Mucosa of gallbladder (tissue), 1 donor: Measurements from ENCODE around the gene HRH1. TPM values are rescaled to one million over a fixed set of nuclear protein-coding genes. Genes with fewer than 3 reads are reported as not detected.
A peak's percentile ranks its signal among the peaks of the same experiment; 100 is the strongest.
"Not testable (repeated sequence)": the region's sequence is repeated elsewhere in the genome, so short reads cannot be mapped to it uniquely, and the experiment has no call there.

ENCODE experiments used
- DNase-seq: peaks from one replicate; pipeline ENCODE4 v3.0.0-alpha.2; 2020; ENCODE audit warnings: low spot score
- total RNA-seq: library from RNA; stranded (reverse); gene quantifications from one replicate; pipeline ENCODE4 v1.2.1, GENCODE V29; 2021
- donor health status: DM: no; HTN: no; CAD: no.

The HRH1 gene
- total RNA-seq, 1 donor from 2014 or later, result 5.6 TPM

DNA sequence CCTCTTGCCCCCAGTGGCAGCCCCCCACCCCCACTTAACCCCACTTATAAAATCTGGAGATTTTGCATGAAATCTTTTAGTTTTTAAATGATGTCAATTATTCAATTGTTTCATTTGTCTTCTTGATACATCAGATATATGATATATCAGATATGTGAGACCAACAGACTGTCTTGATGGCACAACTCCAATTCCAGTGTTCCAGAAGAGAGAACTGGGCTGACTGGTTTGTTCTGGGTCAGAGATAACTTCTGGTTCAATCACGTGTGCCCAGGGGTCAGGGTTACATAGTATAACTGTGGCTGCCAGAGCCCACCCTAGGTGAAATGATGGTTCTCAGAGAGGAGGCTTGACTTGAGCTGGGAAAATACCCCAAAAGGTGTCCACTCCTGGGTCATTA lies 85.5 kb downstream of the HRH1 start:
- DNase-seq, result no peak

DNA sequence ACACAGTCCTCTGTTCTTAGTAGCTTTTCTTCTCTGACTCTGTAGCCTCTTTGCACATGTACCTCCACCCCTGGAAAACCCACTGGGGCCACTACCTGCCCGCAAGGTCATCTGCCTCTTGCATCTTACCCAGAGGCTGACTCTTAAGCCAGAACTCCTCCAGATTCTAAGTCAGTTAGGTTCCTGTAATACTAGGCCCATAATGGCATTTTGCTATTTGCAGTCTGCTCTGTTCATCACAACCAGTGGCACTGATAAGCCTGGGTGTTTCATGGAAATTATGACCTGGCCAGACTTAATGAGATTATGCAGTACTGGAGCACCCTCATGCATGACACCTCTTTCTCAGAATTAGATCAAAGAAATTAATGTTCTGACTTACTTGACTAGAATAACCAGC lies 86.2 kb downstream of the HRH1 start:
- DNase-seq, result no peak

- no peak for DNase-seq
These were observed 89.9 kb downstream of the HRH1 start for GRCh38 chr3:11244121-11244677.

DNA sequence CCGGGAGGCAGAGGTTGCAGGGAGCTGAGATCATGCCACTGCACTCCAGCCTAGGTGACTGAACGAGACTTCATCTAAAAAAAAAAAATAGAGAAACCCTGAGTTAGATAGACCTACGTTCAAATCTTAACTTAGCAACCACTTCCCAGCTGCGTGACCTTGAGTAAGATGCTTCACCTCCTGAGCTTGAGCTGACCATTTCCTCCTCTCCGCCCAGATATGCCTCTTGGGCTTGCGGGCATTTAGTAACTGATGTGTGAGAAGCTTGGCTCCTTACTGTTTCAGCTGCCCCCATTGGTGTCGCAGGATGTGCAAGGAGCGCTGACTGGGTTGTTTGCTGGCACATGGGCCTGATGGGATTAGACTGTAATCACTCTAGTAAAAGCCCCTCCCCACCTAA lies 91.0 kb downstream of the HRH1 start:
- no peak for DNase-seq

DNA sequence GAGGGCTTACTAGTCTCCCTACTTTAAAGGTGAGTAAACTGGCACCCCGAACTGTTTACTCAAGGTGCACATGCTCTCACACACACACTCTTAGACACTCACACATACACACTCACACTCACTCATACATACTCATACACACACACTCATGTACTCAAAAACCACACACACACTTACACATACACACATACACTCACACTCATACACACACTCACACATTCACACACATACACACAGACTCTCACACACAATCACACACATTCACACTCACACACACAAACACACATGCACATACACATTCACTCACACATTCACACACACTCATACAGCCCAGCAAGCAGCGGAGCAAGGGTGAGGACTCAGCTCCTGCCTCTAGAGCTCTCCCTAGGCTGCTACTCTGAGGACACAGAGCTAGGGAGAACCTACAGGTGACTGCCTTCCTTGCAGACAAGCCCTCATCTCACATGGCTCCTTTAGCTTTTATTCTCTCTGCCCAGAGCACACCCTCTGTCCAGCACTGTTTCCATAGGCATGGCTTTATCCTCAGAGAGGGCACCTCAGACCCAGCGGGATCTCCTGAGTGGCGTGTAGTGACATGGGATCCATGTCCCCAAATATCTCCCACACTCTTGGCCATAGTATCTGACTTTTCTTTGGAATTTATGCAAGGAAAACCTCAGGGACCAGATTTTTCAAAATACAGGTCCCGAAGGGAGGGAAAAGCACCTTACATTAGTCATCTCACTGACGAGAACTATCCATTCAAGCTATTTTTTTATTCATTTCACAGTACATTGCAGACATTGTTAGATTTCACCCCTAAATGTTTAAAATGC lies 91.8 kb downstream of the HRH1 start:
- DNase-seq, result no peak

GRCh38 chr3:11246663-11246970 lies 92.3 kb downstream of the HRH1 start:
- DNase-seq, result no peak

GRCh38 chr3:11247362-11247761 lies 93.1 kb downstream of the HRH1 start:
- DNase-seq, result no peak

DNA sequence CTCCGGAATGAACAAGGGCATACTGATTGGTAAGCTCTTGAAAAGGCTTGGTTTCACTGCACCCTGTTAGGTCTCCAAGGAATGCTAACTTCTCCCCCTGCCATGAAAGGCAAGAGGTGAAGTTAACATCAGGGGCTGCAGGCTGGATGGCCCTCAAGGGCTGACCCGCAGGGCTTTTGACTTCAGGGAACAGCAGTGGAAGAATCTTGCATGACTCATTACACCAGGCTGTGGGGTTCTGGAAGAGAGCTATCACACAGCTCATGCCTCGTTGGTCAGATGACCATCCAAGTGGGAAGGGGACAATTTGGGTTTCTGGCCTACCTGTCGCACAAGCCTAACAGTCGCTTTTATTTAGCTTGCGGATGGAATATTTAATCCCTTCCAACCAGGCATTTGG lies 94.3 kb downstream of the HRH1 start:
- no peak for DNase-seq

DNA sequence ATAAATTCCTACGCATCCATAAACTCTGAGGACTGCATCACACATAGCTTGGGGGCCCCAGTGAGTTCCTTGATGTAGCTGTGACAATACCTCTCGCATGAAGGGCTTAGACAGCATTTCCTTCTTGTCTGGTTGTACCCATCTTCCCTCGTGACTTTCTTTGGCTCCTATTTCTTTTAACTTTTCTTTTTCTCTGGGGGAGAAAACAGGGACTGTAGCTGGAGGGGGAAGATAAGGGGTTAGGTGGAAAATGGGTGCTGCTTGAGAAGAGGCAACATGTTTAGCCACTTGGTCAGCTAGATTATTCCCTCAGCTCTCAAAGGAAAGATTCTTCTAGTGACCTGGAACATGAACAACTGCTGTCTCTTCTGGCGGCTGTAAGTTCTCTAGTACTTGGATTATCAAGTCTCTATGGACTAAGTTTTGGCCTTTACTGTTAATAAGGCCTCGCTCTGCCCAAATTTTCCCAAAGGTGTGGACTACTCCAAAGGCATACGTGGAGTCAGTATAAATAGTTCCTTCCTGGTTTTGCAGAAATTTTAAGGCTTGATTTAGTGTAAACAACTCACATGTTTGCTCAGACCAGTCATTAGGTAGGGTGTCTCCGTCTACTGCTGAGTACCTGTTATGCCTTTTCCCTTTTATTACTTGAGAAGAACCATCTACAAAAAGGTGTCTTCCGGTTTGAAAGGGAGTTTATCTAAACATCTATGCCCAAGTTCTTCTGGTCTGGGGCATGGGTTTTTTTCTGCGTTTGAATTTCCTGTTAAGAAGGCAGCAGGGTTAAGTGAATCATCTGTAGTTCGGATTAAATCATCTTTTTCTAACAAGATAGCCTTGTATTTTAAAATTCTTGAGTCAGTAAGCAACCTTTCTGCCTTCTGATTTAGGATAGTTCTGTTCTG lies 96.9 kb downstream of the HRH1 start:
- no peak for DNase-seq

DNA sequence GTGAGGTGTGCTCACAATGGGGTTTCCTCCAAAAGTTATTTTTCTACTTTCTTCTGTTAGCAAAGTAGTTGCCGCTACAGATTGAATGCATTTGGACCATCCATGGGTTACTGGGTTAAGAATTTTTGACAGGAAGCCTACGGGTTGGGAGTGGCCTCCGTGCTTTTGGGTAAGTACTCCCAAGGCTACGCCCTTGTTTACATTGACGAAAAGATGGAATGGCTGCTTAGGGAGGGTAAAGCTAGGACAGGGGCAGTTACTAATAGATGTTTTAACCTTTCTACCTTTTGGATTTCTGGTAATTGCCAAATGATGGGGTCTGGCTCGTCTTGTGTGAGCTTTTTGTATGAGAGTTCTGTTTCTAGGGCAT lies 97.5 kb downstream of the HRH1 start:
- no peak for DNase-seq

DNA sequence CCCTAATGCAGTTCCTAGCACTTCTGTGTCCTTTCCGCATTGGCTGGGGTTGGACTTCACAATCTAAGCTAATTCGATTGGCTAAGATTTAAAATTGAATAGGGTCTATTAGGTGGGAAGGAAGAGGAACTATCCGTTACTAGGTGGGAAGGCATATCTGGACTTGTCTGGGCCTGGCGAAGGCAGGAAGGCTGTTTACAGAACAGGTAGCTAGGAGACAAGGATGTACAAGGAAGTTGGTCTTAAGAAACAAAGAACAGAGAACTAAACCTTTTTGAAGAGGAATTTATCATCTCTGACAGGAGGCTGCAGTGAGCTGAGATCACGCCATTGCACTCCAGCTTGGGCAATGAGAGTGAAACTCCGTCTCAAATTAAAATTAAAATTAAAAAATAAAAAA lies 100.6 kb downstream of the HRH1 start:
- DNase-seq, result no peak

- not testable (repeated sequence) for DNase-seq
These were observed 101.2 kb downstream of the HRH1 start for GRCh38 chr3:11255537-11255936.

GRCh38 chr3:11258958-11259357 lies 104.7 kb downstream of the HRH1 start:
- no peak for DNase-seq

- DNase-seq, result no peak
These were observed 106.2 kb downstream of the HRH1 start for GRCh38 chr3:11260460-11260859.

- DNase-seq, result no peak
These were observed 114.7 kb downstream of the HRH1 start for GRCh38 chr3:11269007-11269406.

DNA sequence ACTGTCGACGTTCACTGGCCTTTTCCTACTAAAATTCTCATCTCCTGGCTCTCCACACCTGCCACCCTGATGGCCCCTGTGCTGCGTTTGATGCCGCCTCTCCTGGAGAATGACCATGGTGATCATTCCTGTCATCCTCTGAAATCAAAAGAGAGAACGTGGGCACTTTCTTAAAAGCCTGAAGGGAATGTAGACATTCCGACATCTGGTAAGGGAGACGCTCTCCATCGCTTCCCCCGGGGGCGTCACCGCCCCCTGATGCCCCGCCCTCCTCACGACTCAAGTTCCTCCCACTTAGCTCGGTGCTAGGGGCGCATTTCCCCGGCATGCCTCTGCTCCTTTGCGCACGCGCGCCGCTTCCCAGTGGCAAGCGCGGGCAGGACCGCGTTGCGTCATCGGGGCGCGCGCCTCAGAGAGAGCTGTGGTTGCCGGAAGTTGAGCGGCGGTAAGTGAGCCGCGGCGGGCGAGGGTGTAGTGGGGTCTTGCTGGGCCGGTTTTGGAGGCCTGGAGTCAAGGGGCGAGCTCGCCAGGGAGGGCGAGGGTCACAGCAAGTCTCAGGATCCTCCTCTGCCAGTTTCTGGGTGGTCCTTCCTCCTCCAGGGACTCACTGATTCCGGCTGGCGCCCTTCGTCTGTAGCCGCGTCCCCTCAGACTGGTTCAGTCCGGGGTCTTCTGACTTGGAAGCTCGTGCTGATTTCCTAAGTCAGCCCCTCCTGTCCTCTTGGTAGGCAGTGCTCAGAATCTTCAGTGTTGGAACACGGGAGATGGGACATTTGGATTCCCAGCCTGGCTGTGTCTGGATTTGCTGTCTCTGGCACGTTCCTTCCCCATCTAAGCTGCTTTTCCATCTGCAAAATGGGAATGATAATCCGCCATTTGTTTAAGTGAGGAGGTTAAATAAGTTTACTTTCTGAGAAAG lies 118.0 kb downstream of the HRH1 start, which contains the start of gene ATG7:
TSS of gene ATG7 (plus strand) at position 412 of the 919 bp plus-strand sequence. CDS start 26,299 bp downstream, outside the sequence.
- peak; percentile 97 for DNase-seq

- DNase-seq, result no peak
These were observed 118.7 kb downstream of the HRH1 start for GRCh38 chr3:11272906-11273574.

- no peak for DNase-seq
These were observed 119.6 kb downstream of the HRH1 start for GRCh38 chr3:11273891-11274291.

DNA sequence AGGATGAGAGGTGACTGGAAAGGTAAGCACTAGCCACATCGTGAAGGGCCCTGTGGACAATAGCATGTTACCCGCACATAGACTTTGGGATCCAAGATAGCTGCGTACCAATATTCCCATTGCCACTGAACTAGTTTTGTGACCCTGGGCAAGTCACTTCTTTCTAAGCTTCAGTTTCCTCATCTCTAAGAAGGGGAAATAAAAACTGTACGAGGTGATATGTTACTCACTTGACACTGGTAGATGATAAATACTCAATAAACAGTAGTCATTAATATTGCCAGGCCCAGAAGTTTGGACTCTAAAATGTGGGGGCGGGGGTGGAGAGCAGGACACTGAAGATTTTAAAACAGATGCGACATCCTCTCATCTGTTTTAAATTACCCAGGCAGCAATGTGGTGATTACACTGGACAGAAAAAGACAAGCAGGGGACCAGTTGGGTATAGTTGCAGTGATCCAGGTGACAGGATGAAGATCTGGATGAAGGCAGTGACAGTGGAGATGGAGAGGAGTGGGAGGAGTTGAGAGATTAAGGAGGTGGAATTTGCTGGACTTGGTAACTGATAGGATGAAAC lies 120.4 kb downstream of the HRH1 start:
- DNase-seq, result no peak

- no peak for DNase-seq
These were observed 121.6 kb downstream of the HRH1 start for GRCh38 chr3:11275926-11276325.

GRCh38 chr3:11276901-11277300 lies 122.6 kb downstream of the HRH1 start:
- no peak for DNase-seq
